GM19467 (cell line): ENCODE data around the gene KCNN4.

Experiments
- ATAC-seq: cut with Tn5 transposase; IDR thresholded peaks from one replicate; pipeline ENCODE4 v1.9.1; 2021; ENCODE audit warnings: mild to moderate bottlenecking, moderate library complexity; ENCODE audit not compliant: unreplicated experiment

KCNN4 gene

GRCh38 chr19:43799502-43800142 lies 18.8 kb upstream of the KCNN4 start:
- no peak for ATAC-seq

GRCh38 chr19:43798546-43799409 lies 18.0 kb upstream of the KCNN4 start:
- no peak for ATAC-seq

GRCh38 chr19:43798026-43798545 lies 17.3 kb upstream of the KCNN4 start:
- no peak for ATAC-seq

- no peak for ATAC-seq
These were observed 16.8 kb upstream of the KCNN4 start for GRCh38 chr19:43797556-43797955.

GRCh38 chr19:43797118-43797517 lies 16.3 kb upstream of the KCNN4 start:
- no peak for ATAC-seq

GRCh38 chr19:43790587-43790986 lies 9.8 kb upstream of the KCNN4 start:
- no peak for ATAC-seq

- ATAC-seq = no peak
These were observed 8.3 kb upstream of the KCNN4 start for GRCh38 chr19:43789029-43789428.

GRCh38 chr19:43786665-43787064 lies 5.9 kb upstream of the KCNN4 start:
- no peak for ATAC-seq

GRCh38 chr19:43784981-43785808 lies 4.4 kb upstream of the KCNN4 start:
- ATAC-seq = no peak

- no peak for ATAC-seq
These were observed 3.6 kb upstream of the KCNN4 start for GRCh38 chr19:43784241-43784980.

- no peak for ATAC-seq
These were observed 2.9 kb upstream of the KCNN4 start for GRCh38 chr19:43783636-43784035.

GRCh38 chr19:43782689-43783231 lies 2.0 kb upstream of the KCNN4 start:
- ATAC-seq = no peak

- no peak for ATAC-seq
These were observed 1.5 kb upstream of the KCNN4 start for GRCh38 chr19:43782311-43782660.

- ATAC-seq = no peak
These were observed 997 bp upstream of the KCNN4 start for GRCh38 chr19:43781630-43782310.

GRCh38 chr19:43779820-43780219 lies 953 bp downstream of the KCNN4 start:
- ATAC-seq = no peak

- no peak for ATAC-seq
These were observed 1.5 kb downstream of the KCNN4 start for GRCh38 chr19:43779147-43779819.

- ATAC-seq = no peak
These were observed 2.1 kb downstream of the KCNN4 start for GRCh38 chr19:43778651-43779050.

- no peak for ATAC-seq
These were observed 3.5 kb downstream of the KCNN4 start for GRCh38 chr19:43777163-43777695.

GRCh38 chr19:43776286-43776685 lies 4.5 kb downstream of the KCNN4 start:
- no peak for ATAC-seq
